ENCODE measurements around the gene ARHGEF37. TPM values are rescaled to one million over a fixed set of nuclear protein-coding genes. Genes with fewer than 3 reads are reported as not detected.
A peak's percentile ranks its signal among the peaks of the same experiment; 100 is the strongest.

The ARHGEF37 gene
- total and polyA plus RNA-seq, 9 of the 15 experiments (the other 6 are each of a cell fraction or from before 2014, with no cell fraction given) = 0.01 to 0.27 (median 0.05) TPM

- no peak for TF ChIP-seq ZNF639 (CRISPR knock-in tag; conservative IDR thresholded peaks at IDR 0.05 in 1 of 2, IDR thresholded peaks at IDR 0.05 in 1 of 2)
- TF ChIP-seq SMARCC2 (IDR thresholded peaks at IDR 0.05; ENCODE audit: low read depth) = no peak
- TF ChIP-seq THAP12 (CRISPR knock-in tag; IDR thresholded peaks at IDR 0.05) = no peak
- 0 out of 2 replicates have a peak, but pooled peaks have one; percentile 25 for TF ChIP-seq ZNF668 (CRISPR knock-in tag; IDR thresholded peaks at IDR 0.05)
- no peak for TF ChIP-seq POLR2A (conservative IDR thresholded peaks at IDR 0.05)
- TF ChIP-seq TCF3 (CRISPR knock-in tag; IDR thresholded peaks at IDR 0.05) = peak; percentile 89
- TF ChIP-seq ZNF449 (CRISPR knock-in tag; IDR thresholded peaks at IDR 0.05) = no peak
- no peak for TF ChIP-seq ZBTB33 (CRISPR knock-in tag; IDR thresholded peaks at IDR 0.05)
- TF ChIP-seq MXI1 (IDR thresholded peaks at IDR 0.05; ENCODE audit: low read depth, low read length) = no peak
- no peak for TF ChIP-seq PYGO2 (tag; IDR thresholded peaks at IDR 0.05)
- TF ChIP-seq MLLT1 (IDR thresholded peaks at IDR 0.05) = no peak
- TF ChIP-seq RHOXF2B (CRISPR knock-in tag; conservative IDR thresholded peaks at IDR 0.05) = no peak
- TF ChIP-seq HDAC2 (IDR thresholded peaks at IDR 0.05) = 0 out of 2 replicates have a peak, but pooled peaks have one; percentile 75
Measured at GRCh38 chr5:149605998-149606724, 24.9 kb downstream of the ARHGEF37 start (continued).

Measured in K562 (cell line).